ENCODE measurements around the gene TTC34. TPM values are rescaled to one million over a fixed set of nuclear protein-coding genes. Genes with fewer than 3 reads are reported as not detected.

Gene TTC34
- total and polyA plus RNA-seq, 2 of the 4 experiments (the other 2 are of a cell fraction), result under 0.01 to 0.09 TPM

- Histone ChIP-seq H3K18ac (ENCODE audit: low read depth, low read length) (no peak overlapping the region), H3K56ac (ENCODE audit: extremely low read depth, insufficient read depth, low read length) (no peak overlapping the region), H3K27me3 (ENCODE audit: control insufficient read depth, insufficient read depth, low read length) (no peaks in the 10 kb centered on the region), H2AK5ac (ENCODE audit: low read depth, low read length) (no peak overlapping the region), H4K8ac (ENCODE audit: low read depth in 2 of 2, low read length in 2 of 2) (no peak overlapping the region), H2BK20ac (ENCODE audit: low read depth, low read length) (no peak overlapping the region), H3K9ac (ENCODE audit: low read depth, low read length) (no peak overlapping the region), H3K14ac (replicated peaks; ENCODE audit: low read depth, low read length) (no peak overlapping the region), H2AK9ac (replicated peaks; ENCODE audit: low read depth, low read length, poor library complexity) (no peak overlapping the region), H4K20me1 (ENCODE audit: insufficient read depth, low read length) (no peaks in the 10 kb centered on the region), H4K91ac (ENCODE audit: insufficient read depth, low read depth, low read length) (no peak overlapping the region), H3K9me1 (ENCODE audit: insufficient read depth, low read length) (no peaks in the 10 kb centered on the region), H3K36me3 (ENCODE audit: control insufficient read depth, insufficient read depth, low read length) (no peaks in the 10 kb centered on the region), H2BK5ac (ENCODE audit: low read depth, low read length, poor library complexity, severe bottlenecking) (no peak overlapping the region), H3K27ac (ENCODE audit: insufficient read depth, low read length) (no peak overlapping the region), H3K4me1 (ENCODE audit: control insufficient read depth, insufficient read depth, low read length) (no peaks in the 10 kb centered on the region), H3K79me1 (ENCODE audit: low read depth in 1 of 2, low read length in 2 of 2) (no peaks in the 10 kb centered on the region), H2AFZ (replicated peaks; ENCODE audit: low read length, poor library complexity) (no peak overlapping the region), H3K4ac (ENCODE audit: low read depth, low read length) (no peak overlapping the region), H4K5ac (ENCODE audit: low read depth, low read length) (no peak overlapping the region), H2BK15ac (ENCODE audit: low read depth, low read length) (no peak overlapping the region), H3K4me3 (ENCODE audit: insufficient read depth, low read depth, low read length) (no peak overlapping the region), H2BK120ac (ENCODE audit: low read depth, low read length) (no peak overlapping the region), H3K9me3 (ENCODE audit: control insufficient read depth, insufficient read depth, low read length) (peaks cover 47% of the 10 kb centered on the region), H3K4me2 (ENCODE audit: low read depth, low read length) (no peak overlapping the region), H3K23ac (ENCODE audit: low read depth, low read length) (no peak overlapping the region)
- ChIA-PET POLR2A (ENCODE audit: unreplicated experiment) (no interaction called here), CTCF (no interaction called here)
- in situ Hi-C loops (cut with MboI; ENCODE audit: low sequenced_read_pairs), result no loop called here
- ATAC-seq (ENCODE audit: low read depth) (no peak), DNase-seq (no peak)
- dilution Hi-C loops (cut with HindIII; ENCODE audit: low sequenced_read_pairs, unreplicated experiment), result no loop called here
- WGBS, 2 experiments (ENCODE audit: extremely low coverage in 2 of 2, insufficient read length in 1 of 2), result no CpG with 5 or more reads among the region's 11 CpGs
- no TSS peak for BruUV-seq (replicated peaks)
- intact Hi-C loops (cut with micrococcal nuclease), result no loop called here
- TF ChIP-seq BHLHE40 (IDR thresholded peaks at IDR 0.05; ENCODE audit: low read depth, low read length) (no peak), POLR2A (IDR thresholded peaks at IDR 0.05; ENCODE audit: low read depth, low read length) (no peak), CHD1 (IDR thresholded peaks at IDR 0.05; ENCODE audit: low read depth, low read length) (no peak), MXI1 (IDR thresholded peaks at IDR 0.05; ENCODE audit: borderline replicate concordance, low read depth, low read length) (no peak), ELK1 (IDR thresholded peaks at IDR 0.05; ENCODE audit: borderline replicate concordance, low read depth, low read length) (no peak), NFE2L2 (IDR thresholded peaks at IDR 0.05; ENCODE audit: low read depth, low read length) (no peak), MAZ (IDR thresholded peaks at IDR 0.05; ENCODE audit: borderline replicate concordance, low read depth, low read length) (no peak), FOS (IDR thresholded peaks at IDR 0.05; ENCODE audit: low read depth, low read length) (no peak), CEBPB (IDR thresholded peaks at IDR 0.05; ENCODE audit: low read depth, low read length) (no peak), RFX5 (IDR thresholded peaks at IDR 0.05; ENCODE audit: low read depth, low read length) (no peak), MAFK (IDR thresholded peaks at IDR 0.05; ENCODE audit: low read depth, low read length) (no peak), RAD21 (IDR thresholded peaks at IDR 0.05; ENCODE audit: low read length) (no peak), USF2 (IDR thresholded peaks at IDR 0.05; ENCODE audit: low read depth, low read length) (no peak), RCOR1 (IDR thresholded peaks at IDR 0.05; ENCODE audit: insufficient replicate concordance, low read length) (no peak), SMC3 (IDR thresholded peaks at IDR 0.05; ENCODE audit: low read depth, low read length) (no peak)
- TF ChIP-seq, protein P1, sequence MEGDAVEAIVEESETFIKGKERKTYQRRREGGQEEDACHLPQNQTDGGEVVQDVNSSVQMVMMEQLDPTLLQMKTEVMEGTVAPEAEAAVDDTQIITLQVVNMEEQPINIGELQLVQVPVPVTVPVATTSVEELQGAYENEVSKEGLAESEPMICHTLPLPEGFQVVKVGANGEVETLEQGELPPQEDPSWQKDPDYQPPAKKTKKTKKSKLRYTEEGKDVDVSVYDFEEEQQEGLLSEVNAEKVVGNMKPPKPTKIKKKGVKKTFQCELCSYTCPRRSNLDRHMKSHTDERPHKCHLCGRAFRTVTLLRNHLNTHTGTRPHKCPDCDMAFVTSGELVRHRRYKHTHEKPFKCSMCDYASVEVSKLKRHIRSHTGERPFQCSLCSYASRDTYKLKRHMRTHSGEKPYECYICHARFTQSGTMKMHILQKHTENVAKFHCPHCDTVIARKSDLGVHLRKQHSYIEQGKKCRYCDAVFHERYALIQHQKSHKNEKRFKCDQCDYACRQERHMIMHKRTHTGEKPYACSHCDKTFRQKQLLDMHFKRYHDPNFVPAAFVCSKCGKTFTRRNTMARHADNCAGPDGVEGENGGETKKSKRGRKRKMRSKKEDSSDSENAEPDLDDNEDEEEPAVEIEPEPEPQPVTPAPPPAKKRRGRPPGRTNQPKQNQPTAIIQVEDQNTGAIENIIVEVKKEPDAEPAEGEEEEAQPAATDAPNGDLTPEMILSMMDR (conservative IDR thresholded peaks at IDR 0.05; ENCODE audit: low read depth, low read length), result no peak
Observed at GRCh38 chr1:2837316-2837715, 35.8 kb upstream of the TTC34 start.
